H1 (cell line): ENCODE data around the gene GTPBP6. TPM values are rescaled to one million over a fixed set of nuclear protein-coding genes. Genes with fewer than 3 reads are reported as not detected.

ENCODE experiments used
- CTCF ChIA-PET: fragments of 300-600 bp; sonication (Branson Sonifier 250); formaldehyde crosslinking; loops from one replicate; lab custom pipeline; 2021; ENCODE audit not compliant: partially characterized antibody; lab: Charles Lee
- POLR2A ChIA-PET: fragments of 300-600 bp; sonication (Branson Sonifier 250); formaldehyde crosslinking; loops from one replicate; lab custom pipeline; 2021; ENCODE audit warnings: inconsistent platforms; ENCODE audit not compliant: partially characterized antibody; lab: Charles Lee
- DNase-seq, 2 experiments: peaks; one replicate each; pipeline versions ENCODE4 v3.0.0 to v3.0.0-alpha.2; 2010 to 2022; ENCODE audit warnings: low spot score in 2 of 2, low read depth in 1 of 2, mixed read lengths in 1 of 2
- FAIRE-seq: peaks from 2 replicates; lab custom pipeline; 2011; peaks lifted over from hg19 to GRCh38; lab: Jason Lieb, UNC
- H2AFZ ChIP-seq: 2 replicates; pipeline ENCODE4 v1.8.1; 2012; ENCODE audit warnings: low read length, inconsistent platforms
- H2AK5ac ChIP-seq: 2 replicates; pipeline ENCODE4 v1.6.1; 2013; ENCODE audit warnings: low read depth, low read length
- H2BK120ac ChIP-seq: replicated peaks from 2 replicates; pipeline ENCODE3; 2013; ENCODE audit warnings: low read depth, low read length, inconsistent platforms
- H2BK12ac ChIP-seq: 2 replicates; pipeline ENCODE4 v1.6.1; 2013; ENCODE audit warnings: low read depth, low read length
- H2BK15ac ChIP-seq: 2 replicates; pipeline ENCODE4 v1.6.1; 2013; ENCODE audit warnings: low read length
- H2BK20ac ChIP-seq: 2 replicates; pipeline ENCODE4 v1.6.1; 2013; ENCODE audit warnings: low read length
- H2BK5ac ChIP-seq: 2 replicates; pipeline ENCODE4 v1.6.1; 2013; ENCODE audit warnings: low read depth, low read length
- H3K14ac ChIP-seq: 2 replicates; pipeline ENCODE4 v1.6.1; 2013; ENCODE audit warnings: inconsistent platforms; ENCODE audit not compliant: insufficient read length
- H3K18ac ChIP-seq: 2 replicates; pipeline ENCODE4 v1.6.1; 2013; ENCODE audit warnings: low read length; ENCODE audit errors: extremely low read depth
- H3K23ac ChIP-seq: 2 replicates; pipeline ENCODE4 v1.6.1; 2013; ENCODE audit warnings: inconsistent platforms; ENCODE audit not compliant: insufficient read length
- H3K23me2 ChIP-seq: 2 replicates; pipeline ENCODE4 v1.6.1; 2013; ENCODE audit warnings: low read depth, low read length
- H3K27ac ChIP-seq: 2 replicates; pipeline ENCODE4 v1.6.1; 2011; ENCODE audit warnings: low read depth, low read length, inconsistent platforms
- H3K27me3 ChIP-seq, 4 experiments: replicated peaks in 1 of 4; 1 replicate in 1 of 4; 2 replicates in 3 of 4; pipeline versions ENCODE4 v1.6.1 to v1.8.1; 2011 to 2013; ENCODE audit warnings: low read length in 3 of 4, mild to moderate bottlenecking in 3 of 4, inconsistent platforms in 2 of 4, mixed read lengths in 2 of 4, moderate library complexity in 1 of 4; ENCODE audit not compliant: control insufficient read depth in 3 of 4, insufficient read depth in 3 of 4; ENCODE audit errors: extremely low read depth in 1 of 4
- H3K36me3 ChIP-seq, 4 experiments: 2 replicates each; pipeline versions ENCODE4 v1.6.1 to v1.8.1; 2011 to 2013; ENCODE audit warnings: mild to moderate bottlenecking in 4 of 4, low read length in 3 of 4, moderate library complexity in 2 of 4, control low read depth in 1 of 4, inconsistent platforms in 1 of 4; ENCODE audit not compliant: insufficient read depth in 4 of 4, control insufficient read depth in 2 of 4
- H3K4ac ChIP-seq: replicated peaks from 2 replicates; pipeline ENCODE3; 2013; ENCODE audit warnings: low read length, low read depth, mixed read lengths, inconsistent platforms; ENCODE audit not compliant: insufficient read length
- H3K4me1 ChIP-seq, 4 experiments: replicated peaks in 1 of 4; 1 replicate in 1 of 4; 2 replicates in 3 of 4; pipeline versions ENCODE4 v1.6.1 to v1.8.1; 2011 to 2013; ENCODE audit warnings: low read length in 3 of 4, inconsistent platforms in 2 of 4, mixed read lengths in 1 of 4; ENCODE audit not compliant: insufficient read depth in 4 of 4, control insufficient read depth in 3 of 4
- H3K4me2 ChIP-seq, 2 experiments: 2 replicates each; pipeline versions ENCODE4 v1.6.1 to v1.8.1; 2011 to 2013; ENCODE audit warnings: low read depth in 2 of 2, low read length in 2 of 2, control low read depth in 1 of 2, inconsistent platforms in 1 of 2, mild to moderate bottlenecking in 1 of 2; ENCODE audit not compliant: insufficient read depth in 1 of 2
- H3K4me3 ChIP-seq, 4 experiments: fragments of 200-600, 300-600 bp in 1 of 4; sonication (generic), shearing (Covaris generic), sonication (Bioruptor Twin) in 1 of 4; 2 replicates each; pipeline versions ENCODE4 v1.5.1 to v1.8.1; 2011 to 2016; ENCODE audit warnings: low read length in 4 of 4, low read depth in 3 of 4, control low read depth in 2 of 4, inconsistent platforms in 2 of 4, mild to moderate bottlenecking in 2 of 4, mixed read lengths in 1 of 4, moderate library complexity in 1 of 4; ENCODE audit not compliant: insufficient read depth in 2 of 4; ENCODE audit errors: extremely low read depth in 1 of 4
- H3K56ac ChIP-seq: replicated peaks from 2 replicates; pipeline ENCODE3; 2013; ENCODE audit warnings: low read depth, mild to moderate bottlenecking, mixed read lengths, low read length, inconsistent platforms; ENCODE audit not compliant: insufficient read length
- H3K79me1 ChIP-seq: 2 replicates; pipeline ENCODE4 v1.6.1; 2013; ENCODE audit warnings: low read depth, low read length, control low read depth
- H3K79me2 ChIP-seq, 2 experiments: 2 replicates each; pipeline versions ENCODE4 v1.6.1 to v1.8.1; 2012 to 2013; ENCODE audit warnings: low read length in 2 of 2, mild to moderate bottlenecking in 2 of 2, inconsistent platforms in 1 of 2; ENCODE audit not compliant: insufficient read depth in 2 of 2, control insufficient read depth in 1 of 2
- H3K9ac ChIP-seq, 4 experiments: replicated peaks in 1 of 4; 1 replicate in 1 of 4; 2 replicates in 3 of 4; pipeline versions ENCODE4 v1.6.1 to v1.8.1; 2011 to 2013; ENCODE audit warnings: low read depth in 3 of 4, low read length in 3 of 4, control low read depth in 2 of 4, mild to moderate bottlenecking in 2 of 4, moderate library complexity in 2 of 4, inconsistent platforms in 1 of 4; ENCODE audit errors: extremely low read depth in 1 of 4
- H3K9me3 ChIP-seq, 2 experiments: 2 replicates each; pipeline versions ENCODE4 v1.6.1 to v1.8.1; 2012 to 2013; ENCODE audit warnings: mild to moderate bottlenecking in 2 of 2, moderate library complexity in 2 of 2, control low read depth in 1 of 2, inconsistent platforms in 1 of 2, low read depth in 1 of 2, low read length in 1 of 2, mixed read lengths in 1 of 2; ENCODE audit not compliant: insufficient read depth in 2 of 2
- H4K20me1 ChIP-seq, 2 experiments: replicated peaks in 1 of 2; 2 replicates each; pipeline versions ENCODE3 to v1.8.1; 2011 to 2013; ENCODE audit warnings: inconsistent platforms in 2 of 2, low read length in 2 of 2, mild to moderate bottlenecking in 1 of 2; ENCODE audit not compliant: insufficient read depth in 2 of 2, control insufficient read depth in 1 of 2
- H4K5ac ChIP-seq: 2 replicates; pipeline ENCODE4 v1.6.1; 2013; ENCODE audit warnings: low read length, low read depth, mixed read lengths, inconsistent platforms; ENCODE audit not compliant: insufficient read length
- H4K8ac ChIP-seq: 2 replicates; pipeline ENCODE4 v1.8.0; 2013; ENCODE audit warnings: mild to moderate bottlenecking, moderate library complexity, low read length, inconsistent platforms; ENCODE audit not compliant: insufficient read depth; ENCODE audit errors: extremely low read depth
- H4K91ac ChIP-seq: replicated peaks from 2 replicates; pipeline ENCODE3; 2013; ENCODE audit warnings: low read length, mixed read lengths, inconsistent platforms; ENCODE audit not compliant: insufficient read length
- POLR2A ChIP-seq, 2 experiments: IDR thresholded peaks; 1 replicate in 1 of 2; 2 replicates in 1 of 2; pipeline ENCODE4 v1.6.1; 2011; ENCODE audit warnings: low read depth in 2 of 2, low read length in 2 of 2, mild to moderate bottlenecking in 2 of 2; ENCODE audit errors: control extremely low read depth in 1 of 2
- POLR2AphosphoS5 ChIP-seq: IDR thresholded peaks from 2 replicates; pipeline ENCODE4 v1.6.1; 2011; ENCODE audit warnings: low read depth, low read length
- RBBP5 ChIP-seq: IDR thresholded peaks from 2 replicates; pipeline ENCODE4 v1.7.1; 2012; ENCODE audit warnings: low read depth, mild to moderate bottlenecking, inconsistent platforms, low read length, moderate library complexity, borderline replicate concordance
- WGBS, 2 experiments: shearing (Covaris generic) in 1 of 2; methylation state at CpG; one replicate each; pipeline versions ENCODE4 v1.1.6 to v1.1.7; 2013 to 2015; ENCODE audit warnings: low lambda C conversion rate in 2 of 2, mixed read lengths in 2 of 2, inconsistent platforms in 1 of 2, low coverage in 1 of 2, missing lambda C conversion rate in 1 of 2; ENCODE audit not compliant: insufficient replicate concordance in 2 of 2, insufficient coverage in 1 of 2, insufficient read length in 1 of 2; ENCODE audit errors: extremely low coverage in 1 of 2, missing lambda C conversion rate in 1 of 2; 5-methylcytosine and 5-hydroxymethylcytosine counted together
- polyA plus RNA-seq, 7 experiments: library from polyadenylated mRNA; depleted of rRNA in 3 of 7; stranded (reverse) in 5 of 7; unstranded in 2 of 7; fragments of >200 nt in 5 of 7; fragments of 200-250 nt in 2 of 7; gene quantifications; 1 replicate in 5 of 7; 2 replicates in 1 of 7; 4 replicates in 1 of 7; pipeline versions ENCODE4 v1.2.1 to v1.2.3, GENCODE V29; 2011 to 2013; ENCODE audit warnings: missing spikeins in 2 of 7, mixed read lengths in 2 of 7
- total RNA-seq: library from RNA; stranded (reverse); fragmentation: NEBNext Ultra II Directional; extraction: Animal tissue kit (Norgen Biotek cat#: 25700); gene quantifications from 2 replicates; pipeline ENCODE4 v1.2.1, GENCODE V29; 2021

The GTPBP6 gene
- total and polyA plus RNA-seq, 2 of the 8 experiments (the other 6 are each of a cell fraction or from before 2014, with no cell fraction given): 33.9 to 57.1 TPM

DNA sequence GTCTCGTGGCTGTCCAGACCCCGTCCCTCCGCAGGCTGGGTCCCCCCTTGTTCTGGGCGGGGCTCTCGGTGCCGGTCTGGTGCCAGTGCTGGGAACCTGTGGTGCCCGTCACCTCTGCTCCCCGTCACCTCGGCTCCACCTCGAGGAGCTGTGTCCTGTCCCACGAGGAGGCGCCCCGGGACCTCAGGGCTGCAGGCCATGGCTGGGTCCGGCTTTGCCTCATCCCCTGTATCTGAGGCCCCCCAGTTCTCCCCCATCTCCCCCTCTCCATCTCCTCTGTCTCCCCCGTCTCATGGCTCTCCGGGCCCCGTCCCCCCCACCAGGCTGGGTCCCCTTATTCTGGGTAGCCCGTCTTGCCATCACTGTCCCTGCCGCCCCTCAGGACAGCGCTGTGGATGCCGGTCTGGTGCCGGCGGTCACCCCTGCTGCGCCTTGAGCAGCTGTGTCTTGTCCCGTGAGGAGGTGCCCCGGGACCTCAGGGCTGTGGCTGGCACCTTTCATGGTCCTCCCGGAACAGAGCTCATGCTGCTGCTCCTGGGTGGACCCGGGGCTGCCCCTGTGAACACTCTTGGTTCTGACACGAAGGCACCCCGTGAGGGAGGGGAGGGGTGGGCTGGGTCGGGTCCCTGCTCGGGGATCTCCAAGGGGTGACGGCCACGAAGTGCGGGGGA lies 13.4 kb upstream of the GTPBP6 start:
- Histone ChIP-seq H3K4me3 (peak overlapping the region in 3 of 4 experiments; percentile 38 to 55 (median 47); a peak in 6 of 8 replicates), H3K36me3 (peaks cover 0 to 20% (median 6%) of the 10 kb centered on the region in 4 experiments; a peak in 5 of 8 replicates), H4K91ac (no peak overlapping the region), H4K5ac (no peak overlapping the region), H3K56ac (no peak overlapping the region), H3K4me2 (peak overlapping the region; percentile 46 to 96), H3K9ac (no peak overlapping the region; a peak in 1 of 7 replicates), H3K79me1 (no peaks in the 10 kb centered on the region; the same call in 1 of the 2 replicates), H2BK15ac (no peak overlapping the region), H3K14ac (no peak overlapping the region), H3K4ac (no peak overlapping the region), H3K4me1 (peaks cover 0 to 5% (median 2%) of the 10 kb centered on the region in 4 experiments; a peak in 3 of 7 replicates), H2AK5ac (no peak overlapping the region), H3K18ac (no peak overlapping the region), H2BK120ac (no peak overlapping the region), H4K8ac (no peak overlapping the region; the same call in 1 of the 2 replicates), H2AFZ (no peak overlapping the region), H2BK12ac (no peak overlapping the region), H3K23ac (no peak overlapping the region), H3K23me2 (no peaks in the 10 kb centered on the region), H2BK20ac (no peak overlapping the region)
- CTCF ChIA-PET: no interaction called here
- POLR2A ChIA-PET: no interaction called here
- 58% methylated on average over 30 of the region's 35 CpGs; no CpG with 5 or more reads in 1 of the 2 experiments for WGBS, 2 experiments
- no peak for DNase-seq
- FAIRE-seq: no peak
- TF ChIP-seq RBBP5: no peak
- TF ChIP-seq POLR2AphosphoS5: peak; percentile 3; the same call in 1 of the 2 replicates
- TF ChIP-seq POLR2A (IDR thresholded peaks at IDR 0.05; ENCODE audit: control extremely low read depth in 1 of 2, low read depth in 2 of 2, low read length in 2 of 2): 0 out of 3 replicates have a peak, but pooled peaks of 1 of the 2 experiments have one; percentile 43
- TF ChIP-seq, all 59 proteins: peak for 2
- Histone ChIP-seq H3K9me3 (no peaks in the 10 kb centered on the region), H3K27ac (no peak overlapping the region), H3K79me2 (no peaks in the 10 kb centered on the region), H2BK5ac (no peak overlapping the region), H4K20me1 (peaks cover 0 to 13% of the 10 kb centered on the region in 2 experiments), H3K27me3 (peaks cover 0 to 2% (median 0%) of the 10 kb centered on the region in 4 experiments; a peak in 1 of 7 replicates)
